ENCODE results near the gene ATP6V1E1. TPM values are rescaled to one million over a fixed set of nuclear protein-coding genes. Genes with fewer than 3 reads are reported as not detected.

ATP6V1E1 gene
- total and polyA plus RNA-seq, 9 of the 15 experiments (the other 6 are each of a cell fraction or from before 2014, with no cell fraction given), result 122 to 249 (median 179) TPM

DNA sequence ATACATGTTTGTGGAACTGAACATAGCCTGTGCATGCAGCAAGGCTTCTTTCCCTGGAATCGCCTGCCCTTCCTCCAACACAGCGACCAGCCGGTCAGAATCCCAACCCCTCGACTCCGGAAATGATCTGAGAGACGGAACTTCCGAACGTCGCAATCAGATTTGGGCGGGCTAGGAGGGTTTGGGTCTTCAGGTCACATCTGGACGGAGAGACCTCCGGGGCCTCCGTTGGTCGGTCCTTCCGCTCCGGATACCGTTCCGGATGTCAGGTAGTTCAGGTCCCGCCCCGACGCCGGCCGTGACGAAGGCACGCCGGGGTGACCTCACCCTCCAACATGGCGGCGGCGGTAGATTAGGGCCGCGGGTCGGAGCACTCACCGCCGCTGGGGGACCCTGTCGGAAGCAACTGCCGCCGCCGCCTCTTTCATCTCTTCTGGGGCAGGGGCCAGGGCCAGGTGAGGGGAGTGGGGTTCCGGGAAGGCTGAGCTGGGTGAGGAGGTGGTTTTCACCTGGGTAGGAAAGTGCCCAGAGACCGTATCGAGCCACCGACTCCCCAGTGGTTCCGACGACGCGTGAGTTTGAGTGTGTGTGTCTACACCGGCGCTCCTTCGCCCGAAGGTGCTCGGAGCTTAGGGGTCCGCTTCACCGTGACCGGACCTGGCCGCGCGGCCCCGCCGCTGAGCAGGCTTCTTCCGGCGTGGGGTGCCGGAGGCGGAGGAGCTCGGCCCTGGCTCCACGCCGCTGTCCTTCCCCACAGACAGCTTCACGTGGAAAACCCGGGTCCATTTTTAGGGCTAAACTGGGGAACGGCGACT, 10.1 kb upstream of the ATP6V1E1 start, which contains the start of gene BCL2L13 (continued):
- TF ChIP-seq, protein P1, sequence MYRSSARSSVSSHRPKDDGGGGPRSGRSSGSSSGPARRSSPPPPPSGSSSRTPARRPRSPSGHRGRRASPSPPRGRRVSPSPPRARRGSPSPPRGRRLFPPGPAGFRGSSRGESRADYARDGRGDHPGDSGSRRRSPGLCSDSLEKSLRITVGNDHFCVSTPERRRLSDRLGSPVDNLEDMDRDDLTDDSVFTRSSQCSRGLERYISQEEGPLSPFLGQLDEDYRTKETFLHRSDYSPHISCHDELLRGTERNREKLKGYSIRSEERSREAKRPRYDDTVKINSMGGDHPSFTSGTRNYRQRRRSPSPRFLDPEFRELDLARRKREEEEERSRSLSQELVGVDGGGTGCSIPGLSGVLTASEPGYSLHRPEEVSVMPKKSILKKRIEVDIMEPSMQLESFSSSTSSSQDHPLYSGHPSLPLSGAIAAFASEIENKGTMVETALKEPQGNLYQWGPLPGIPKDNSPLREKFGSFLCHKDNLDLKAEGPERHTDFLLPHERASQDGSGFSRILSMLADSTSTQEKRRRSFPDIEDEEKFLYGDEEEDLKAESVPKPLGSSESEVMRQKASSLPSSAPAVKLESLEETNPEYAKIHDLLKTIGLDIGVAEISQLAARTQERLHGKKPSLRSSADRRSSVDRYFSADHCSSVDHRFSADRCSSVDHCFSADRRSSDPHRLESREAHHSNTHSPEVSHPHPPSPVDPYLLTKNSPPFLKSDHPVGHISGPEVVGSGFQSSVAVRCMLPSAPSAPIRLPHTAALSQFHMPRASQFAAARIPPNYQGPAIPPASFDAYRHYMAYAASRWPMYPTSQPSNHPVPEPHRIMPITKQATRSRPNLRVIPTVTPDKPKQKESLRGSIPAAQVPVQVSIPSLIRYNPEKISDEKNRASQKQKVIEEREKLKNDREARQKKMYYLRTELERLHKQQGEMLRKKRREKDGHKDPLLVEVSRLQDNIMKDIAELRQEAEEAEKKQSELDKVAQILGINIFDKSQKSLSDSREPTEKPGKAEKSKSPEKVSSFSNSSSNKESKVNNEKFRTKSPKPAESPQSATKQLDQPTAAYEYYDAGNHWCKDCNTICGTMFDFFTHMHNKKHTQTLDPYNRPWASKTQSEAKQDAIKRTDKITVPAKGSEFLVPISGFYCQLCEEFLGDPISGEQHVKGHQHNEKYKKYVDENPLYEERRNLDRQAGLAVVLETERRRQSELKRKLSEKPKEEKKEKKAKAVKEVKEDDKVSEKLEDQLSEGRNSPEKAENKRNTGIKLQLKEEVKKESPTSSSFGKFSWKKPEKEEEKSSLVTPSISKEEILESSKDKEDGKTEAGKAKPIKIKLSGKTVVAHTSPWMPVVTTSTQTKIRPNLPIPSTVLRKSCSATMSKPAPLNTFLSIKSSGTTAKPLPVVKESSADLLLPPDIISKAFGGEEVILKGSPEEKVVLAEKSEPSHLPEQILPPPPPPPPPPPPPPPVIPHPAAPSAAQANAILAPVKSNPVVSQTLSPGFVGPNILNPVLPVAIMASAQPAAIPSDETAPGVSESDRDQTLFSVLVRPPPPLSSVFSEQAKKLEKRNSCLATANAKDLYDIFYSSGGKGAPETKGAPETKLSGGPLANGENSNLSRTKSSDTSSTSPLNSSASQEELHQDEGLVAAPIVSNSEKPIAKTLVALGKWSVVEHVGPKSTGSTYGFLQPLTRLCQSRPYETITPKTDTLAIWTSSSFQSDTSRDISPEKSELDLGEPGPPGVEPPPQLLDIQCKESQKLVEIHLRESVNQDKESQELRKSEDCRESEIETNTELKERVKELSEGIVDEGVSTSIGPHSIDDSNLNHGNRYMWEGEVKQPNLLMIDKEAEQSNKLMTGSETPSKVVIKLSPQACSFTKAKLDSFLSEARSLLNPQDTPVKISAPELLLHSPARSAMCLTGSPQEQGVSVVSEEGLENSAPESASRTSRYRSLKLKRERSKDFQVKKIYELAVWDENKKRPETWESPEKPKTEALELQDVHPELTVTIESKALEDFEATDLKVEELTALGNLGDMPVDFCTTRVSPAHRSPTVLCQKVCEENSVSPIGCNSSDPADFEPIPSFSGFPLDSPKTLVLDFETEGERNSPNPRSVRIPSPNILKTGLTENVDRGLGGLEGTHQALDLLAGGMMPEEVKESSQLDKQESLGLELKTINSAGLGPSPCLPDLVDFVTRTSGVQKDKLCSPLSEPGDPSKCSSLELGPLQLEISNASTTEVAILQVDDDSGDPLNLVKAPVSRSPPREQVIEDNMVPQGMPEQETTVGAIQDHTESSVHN (IDR thresholded peaks at IDR 0.05; ENCODE audit: borderline replicate concordance in 1 of 2, low read depth in 1 of 2), result peak in 1 of 2 experiments; percentile 50; a peak in 2 of 4 replicates
- TF ChIP-seq SMARCA4 (IDR thresholded peaks at IDR 0.05) (0 out of 2 replicates have a peak, but pooled peaks have one; percentile 70), ZNF23 (CRISPR knock-in tag; IDR thresholded peaks at IDR 0.05) (no peak), DACH1 (IDR thresholded peaks at IDR 0.05; ENCODE audit: partially characterized antibody) (no peak), PCBP1 (IDR thresholded peaks at IDR 0.05; ENCODE audit: low read depth, low read length, poor library complexity, severe bottlenecking) (no peak), KDM5B (IDR thresholded peaks at IDR 0.05; ENCODE audit: insufficient replicate concordance, low read depth, low read length) (peak; percentile 97), U2AF1 (optimal IDR thresholded peaks at IDR 0.05; ENCODE audit: low read depth, low read length) (no peak), FIP1L1 (IDR thresholded peaks at IDR 0.05; ENCODE audit: low read depth, low read length, poor library complexity, severe bottlenecking) (peak; percentile 95), RBM22 (IDR thresholded peaks at IDR 0.05; ENCODE audit: low read depth, low read length, poor library complexity, severe bottlenecking) (peak; percentile 92), CBX3 (IDR thresholded peaks at IDR 0.05; ENCODE audit: borderline replicate concordance in 1 of 2, low read length in 2 of 2) (no peak), ZBED1 (IDR thresholded peaks at IDR 0.05) (no peak), ZFP36 (IDR thresholded peaks at IDR 0.05; ENCODE audit: low read depth, low read length, partially characterized antibody) (no peak), ZNF764 (CRISPR knock-in tag; IDR thresholded peaks at IDR 0.05; ENCODE audit: low read depth) (0 out of 2 replicates have a peak, but pooled peaks have one; percentile 41), ARID2 (IDR thresholded peaks at IDR 0.05) (no peak), ZFP30 (CRISPR knock-in tag; IDR thresholded peaks at IDR 0.05; ENCODE audit: borderline replicate concordance) (no peak), PRMT5 (CRISPR knock-in tag; IDR thresholded peaks at IDR 0.05) (no peak), ZKSCAN8 (CRISPR knock-in tag; IDR thresholded peaks at IDR 0.05) (no peak)
- TF ChIP-seq, protein P2, sequence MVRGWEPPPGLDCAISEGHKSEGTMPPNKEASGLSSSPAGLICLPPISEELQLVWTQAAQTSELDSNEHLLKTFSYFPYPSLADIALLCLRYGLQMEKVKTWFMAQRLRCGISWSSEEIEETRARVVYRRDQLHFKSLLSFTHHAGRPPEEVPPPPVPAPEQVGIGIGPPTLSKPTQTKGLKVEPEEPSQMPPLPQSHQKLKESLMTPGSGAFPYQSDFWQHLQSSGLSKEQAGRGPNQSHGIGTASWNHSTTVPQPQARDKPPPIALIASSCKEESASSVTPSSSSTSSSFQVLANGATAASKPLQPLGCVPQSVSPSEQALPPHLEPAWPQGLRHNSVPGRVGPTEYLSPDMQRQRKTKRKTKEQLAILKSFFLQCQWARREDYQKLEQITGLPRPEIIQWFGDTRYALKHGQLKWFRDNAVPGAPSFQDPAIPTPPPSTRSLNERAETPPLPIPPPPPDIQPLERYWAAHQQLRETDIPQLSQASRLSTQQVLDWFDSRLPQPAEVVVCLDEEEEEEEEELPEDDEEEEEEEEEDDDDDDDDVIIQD (CRISPR knock-in tag; IDR thresholded peaks at IDR 0.05), result no peak
